Glutamatergic neuron (in vitro differentiated cells): Measurements from ENCODE around the gene APBB1IP. TPM values are rescaled to one million over a fixed set of nuclear protein-coding genes. Genes with fewer than 3 reads are reported as not detected.

Experiments used
- DNase-seq: peaks from one replicate; pipeline ENCODE4 v3.0.0; 2022
- H3K27ac Mint-ChIP-seq: one replicate; pipeline ENCODE4 v1.8.0; 2020; ENCODE audit warnings: mild to moderate bottlenecking, mixed read lengths, inconsistent platforms; ENCODE audit not compliant: unreplicated experiment
- H3K27me3 Mint-ChIP-seq: one replicate; pipeline ENCODE4 v1.8.0; 2020; ENCODE audit warnings: mild to moderate bottlenecking, moderate library complexity, mixed read lengths, inconsistent platforms; ENCODE audit not compliant: unreplicated experiment
- H3K36me3 Mint-ChIP-seq: one replicate; pipeline ENCODE4 v1.8.0; 2020; ENCODE audit warnings: mild to moderate bottlenecking, mixed read lengths, inconsistent platforms; ENCODE audit not compliant: unreplicated experiment
- H3K4me1 Mint-ChIP-seq: one replicate; pipeline ENCODE4 v1.8.0; 2020; ENCODE audit warnings: mild to moderate bottlenecking, low read depth, mixed read lengths, inconsistent platforms; ENCODE audit not compliant: unreplicated experiment
- H3K4me3 Mint-ChIP-seq: one replicate; pipeline ENCODE4 v1.8.0; 2020; ENCODE audit warnings: mild to moderate bottlenecking, mixed read lengths, inconsistent platforms; ENCODE audit not compliant: unreplicated experiment
- H3K9me3 Mint-ChIP-seq: one replicate; pipeline ENCODE4 v1.8.0; 2020; ENCODE audit warnings: mild to moderate bottlenecking, moderate library complexity, mixed read lengths, inconsistent platforms; ENCODE audit not compliant: unreplicated experiment
- total RNA-seq: library from RNA; stranded (reverse); fragmentation: NEBNext Ultra II Directional; extraction: Animal tissue kit (Norgen Biotek cat#: 25700); gene quantifications from one replicate; pipeline ENCODE4 v1.2.1, GENCODE V29; 2021; ENCODE audit not compliant: unreplicated experiment
- TF ChIP-seq, protein P1 (sequence below): fragments of 200-600 bp; sonication (generic); IDR thresholded peaks from one replicate; pipeline ENCODE4 v1.5.0; 2021; ENCODE audit not compliant: partially characterized antibody, unreplicated experiment

Gene APBB1IP
- total RNA-seq, 1 donor from 2014 or later: not detected

DNA sequence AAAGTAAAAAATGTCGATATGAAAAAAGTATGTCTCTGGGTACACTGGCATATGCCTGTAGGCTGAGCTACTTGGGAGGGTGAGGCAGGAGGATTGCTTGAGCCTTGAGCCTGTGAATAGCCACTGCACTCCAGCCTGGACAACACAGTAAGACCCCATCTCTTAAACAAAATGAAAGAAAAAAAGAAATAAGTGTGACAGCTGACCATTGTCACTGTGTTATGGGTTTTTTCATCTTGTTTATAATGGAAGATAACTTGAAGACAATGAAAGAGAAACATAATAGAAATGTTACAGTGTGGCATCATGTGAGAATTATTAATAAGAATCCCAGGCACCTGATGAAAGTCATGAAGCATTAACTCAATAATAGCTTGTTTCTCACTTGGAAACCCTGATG, 75.0 kb downstream of the APBB1IP start:
- H3K27me3 Mint-ChIP-seq: peaks cover 1% of the 10 kb centered on the region
- H3K36me3 Mint-ChIP-seq: peaks cover 4% of the 10 kb centered on the region
- TF ChIP-seq, protein P1, sequence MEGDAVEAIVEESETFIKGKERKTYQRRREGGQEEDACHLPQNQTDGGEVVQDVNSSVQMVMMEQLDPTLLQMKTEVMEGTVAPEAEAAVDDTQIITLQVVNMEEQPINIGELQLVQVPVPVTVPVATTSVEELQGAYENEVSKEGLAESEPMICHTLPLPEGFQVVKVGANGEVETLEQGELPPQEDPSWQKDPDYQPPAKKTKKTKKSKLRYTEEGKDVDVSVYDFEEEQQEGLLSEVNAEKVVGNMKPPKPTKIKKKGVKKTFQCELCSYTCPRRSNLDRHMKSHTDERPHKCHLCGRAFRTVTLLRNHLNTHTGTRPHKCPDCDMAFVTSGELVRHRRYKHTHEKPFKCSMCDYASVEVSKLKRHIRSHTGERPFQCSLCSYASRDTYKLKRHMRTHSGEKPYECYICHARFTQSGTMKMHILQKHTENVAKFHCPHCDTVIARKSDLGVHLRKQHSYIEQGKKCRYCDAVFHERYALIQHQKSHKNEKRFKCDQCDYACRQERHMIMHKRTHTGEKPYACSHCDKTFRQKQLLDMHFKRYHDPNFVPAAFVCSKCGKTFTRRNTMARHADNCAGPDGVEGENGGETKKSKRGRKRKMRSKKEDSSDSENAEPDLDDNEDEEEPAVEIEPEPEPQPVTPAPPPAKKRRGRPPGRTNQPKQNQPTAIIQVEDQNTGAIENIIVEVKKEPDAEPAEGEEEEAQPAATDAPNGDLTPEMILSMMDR: no peak
- H3K4me1 Mint-ChIP-seq: no peaks in the 10 kb centered on the region
- H3K27ac Mint-ChIP-seq: no peak overlapping the region
- no peak for DNase-seq
- H3K9me3 Mint-ChIP-seq: no peaks in the 10 kb centered on the region
- no peak overlapping the region for H3K4me3 Mint-ChIP-seq

DNA sequence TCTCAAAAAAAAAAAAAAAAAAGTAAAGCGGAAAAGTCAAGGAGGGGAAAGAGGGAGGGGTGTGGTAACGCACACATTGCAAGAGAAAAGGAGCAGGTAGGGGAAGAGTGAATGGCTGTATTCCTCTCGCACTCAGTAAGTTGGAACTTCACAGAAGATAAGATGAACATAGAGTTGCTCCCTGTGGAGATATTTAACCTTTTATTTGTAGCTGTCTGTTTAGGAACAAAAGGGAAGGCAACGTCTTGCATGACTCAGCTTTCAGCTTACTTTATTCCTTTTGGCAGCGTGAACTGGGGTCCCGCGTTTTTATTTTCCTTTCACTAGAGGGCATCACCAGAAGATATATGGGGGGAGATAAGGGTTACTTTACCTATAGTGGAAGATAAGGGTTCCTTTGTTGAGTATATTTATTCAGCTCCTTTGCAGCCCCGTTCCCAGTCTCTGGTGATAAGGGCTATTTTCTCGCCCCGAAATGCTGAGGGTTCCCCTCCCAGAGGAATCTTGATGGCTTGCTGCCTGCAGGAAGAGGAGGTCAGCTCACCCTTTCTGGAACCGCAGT, 78.5 kb downstream of the APBB1IP start:
- Mint-ChIP-seq H3K4me3 (no peak overlapping the region), H3K27ac (no peak overlapping the region)

DNA sequence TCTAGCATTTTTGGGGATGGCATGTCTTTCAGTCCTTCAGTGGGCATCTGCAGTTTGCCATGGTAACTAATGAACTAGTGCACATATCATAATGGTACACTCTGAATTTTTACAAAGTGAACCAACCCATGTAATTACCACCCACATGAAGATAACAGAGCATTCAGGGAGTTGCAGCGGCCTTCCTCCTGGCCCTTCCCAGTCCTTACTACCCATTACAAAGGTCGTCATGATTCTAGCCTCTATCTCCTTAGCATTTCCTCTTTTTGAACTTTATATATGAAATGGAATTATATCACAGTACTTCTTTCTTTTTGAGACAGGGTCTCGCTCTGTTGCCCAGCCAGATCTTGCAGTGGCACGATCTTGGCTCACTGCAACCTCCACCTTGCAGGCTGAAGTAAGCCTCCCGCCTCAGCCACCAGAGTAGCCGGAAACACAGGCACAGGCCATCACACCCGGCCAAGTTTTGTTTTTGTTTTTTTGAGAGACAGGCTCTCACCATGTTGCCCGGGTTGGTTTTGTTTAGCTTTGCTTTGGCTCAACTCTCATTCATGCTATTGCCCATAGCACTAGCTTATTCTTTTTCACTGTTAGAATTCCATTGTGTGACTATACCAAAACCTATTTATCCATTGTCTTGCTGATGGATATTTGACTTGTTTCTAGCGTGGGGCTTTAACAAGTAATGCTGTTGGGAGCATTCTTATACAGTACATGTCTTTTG, 79.2 kb downstream of the APBB1IP start:
- H3K4me3 Mint-ChIP-seq: no peak overlapping the region
- no peaks in the 10 kb centered on the region for H3K9me3 Mint-ChIP-seq
- H3K36me3 Mint-ChIP-seq: peaks cover 4% of the 10 kb centered on the region
- no peak for DNase-seq
- H3K27me3 Mint-ChIP-seq: no peaks in the 10 kb centered on the region
- TF ChIP-seq, protein P1: no peak
- no peak overlapping the region for H3K27ac Mint-ChIP-seq
- no peaks in the 10 kb centered on the region for H3K4me1 Mint-ChIP-seq

More for the DNA sequence above, 78.5 kb downstream of the APBB1IP start:
- no peaks in the 10 kb centered on the region for H3K4me1 Mint-ChIP-seq
- H3K27me3 Mint-ChIP-seq: no peaks in the 10 kb centered on the region
- DNase-seq: no peak
- H3K36me3 Mint-ChIP-seq: peaks cover 4% of the 10 kb centered on the region
- no peaks in the 10 kb centered on the region for H3K9me3 Mint-ChIP-seq
- TF ChIP-seq, protein P1: no peak

DNA sequence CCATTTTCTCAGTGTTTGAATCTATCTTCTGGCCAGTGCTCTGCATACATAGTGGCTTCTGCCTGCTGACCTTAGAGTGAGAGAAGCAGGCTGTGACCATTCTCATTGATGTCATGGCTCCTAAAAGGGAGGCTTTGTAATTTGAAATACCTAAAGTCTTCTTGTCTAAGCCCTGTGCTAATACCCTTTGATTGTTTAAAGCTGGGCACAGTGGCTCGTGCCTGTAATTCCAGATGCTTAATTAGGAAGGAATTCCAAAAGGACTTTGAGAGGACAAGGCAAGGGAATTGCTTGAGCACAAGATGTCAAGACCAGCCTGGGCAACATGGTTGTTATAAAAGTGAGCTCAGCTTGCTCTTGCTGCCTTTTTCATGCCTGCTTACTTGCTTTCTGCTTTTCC, 81.7 kb downstream of the APBB1IP start:
- DNase-seq: no peak

DNA sequence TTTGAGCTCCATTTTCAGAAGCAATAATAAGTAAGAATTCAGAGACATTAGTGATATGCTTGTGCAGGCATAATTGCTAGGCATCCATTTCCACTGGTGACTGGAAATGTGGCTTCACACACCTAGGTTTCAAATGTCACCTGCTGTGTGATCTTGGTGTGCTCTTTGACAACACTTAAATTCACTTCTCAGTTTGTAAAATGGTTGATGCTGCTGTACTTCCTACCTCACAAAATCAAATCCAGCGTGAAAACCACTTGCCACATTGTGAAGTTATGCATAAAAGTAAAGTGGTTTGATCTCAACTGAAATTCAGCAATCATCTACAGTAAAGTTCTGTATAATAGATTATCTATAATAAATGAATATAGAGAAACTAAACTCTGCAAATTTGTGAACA, 82.4 kb downstream of the APBB1IP start:
- H3K9me3 Mint-ChIP-seq: no peaks in the 10 kb centered on the region
- TF ChIP-seq, protein P1: no peak
- H3K27me3 Mint-ChIP-seq: no peaks in the 10 kb centered on the region
- H3K4me3 Mint-ChIP-seq: no peak overlapping the region
- no peak overlapping the region for H3K27ac Mint-ChIP-seq
- no peaks in the 10 kb centered on the region for H3K36me3 Mint-ChIP-seq
- no peak for DNase-seq
- H3K4me1 Mint-ChIP-seq: no peaks in the 10 kb centered on the region

More for the DNA sequence above, 81.7 kb downstream of the APBB1IP start:
- Mint-ChIP-seq H3K27ac (no peak overlapping the region), H3K4me3 (no peak overlapping the region), H3K9me3 (no peaks in the 10 kb centered on the region), H3K36me3 (no peaks in the 10 kb centered on the region), H3K27me3 (no peaks in the 10 kb centered on the region), H3K4me1 (no peaks in the 10 kb centered on the region)
- TF ChIP-seq, protein P1: no peak
